ENCODE measurements around the gene PSAP.

PSAP gene

DNA sequence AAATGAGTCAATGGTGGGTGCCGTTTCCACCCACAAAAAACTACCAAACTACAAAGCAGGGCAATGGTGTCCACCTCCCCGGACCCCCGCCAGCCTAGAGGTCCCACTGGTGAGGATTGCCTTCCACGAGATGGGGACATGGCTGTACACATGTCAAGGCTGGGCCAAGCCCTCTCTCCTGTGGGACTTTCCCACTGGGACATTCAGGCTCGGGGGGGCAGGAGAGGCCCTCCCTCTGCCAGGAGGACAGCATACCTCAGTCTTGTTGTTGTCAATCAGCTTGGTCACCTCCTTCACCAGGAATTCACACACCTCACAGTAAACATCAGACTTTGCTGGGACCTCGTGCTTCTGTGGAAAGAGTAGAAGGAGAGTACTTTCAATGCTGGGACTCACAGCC, 31.1 kb downstream of the PSAP start:
- Histone ChIP-seq H3K27ac (ENCODE audit: low read depth, low read length) (no peak overlapping the region), H3K36me3 (ENCODE audit: insufficient read depth, low read length) (peaks cover 94% of the 10 kb centered on the region), H3K4me1 (ENCODE audit: insufficient read depth, low read length) (no peaks in the 10 kb centered on the region), H3K27me3 (ENCODE audit: insufficient read depth, low read length) (no peaks in the 10 kb centered on the region), H3K9me3 (ENCODE audit: insufficient read depth, low read depth, low read length) (no peaks in the 10 kb centered on the region), H3K4me3 (ENCODE audit: low read length) (no peak overlapping the region), H3K9ac (ENCODE audit: low read depth, low read length) (no peak overlapping the region)
- WGBS = 99% methylated on average over 6 of the region's 6 CpGs

DNA sequence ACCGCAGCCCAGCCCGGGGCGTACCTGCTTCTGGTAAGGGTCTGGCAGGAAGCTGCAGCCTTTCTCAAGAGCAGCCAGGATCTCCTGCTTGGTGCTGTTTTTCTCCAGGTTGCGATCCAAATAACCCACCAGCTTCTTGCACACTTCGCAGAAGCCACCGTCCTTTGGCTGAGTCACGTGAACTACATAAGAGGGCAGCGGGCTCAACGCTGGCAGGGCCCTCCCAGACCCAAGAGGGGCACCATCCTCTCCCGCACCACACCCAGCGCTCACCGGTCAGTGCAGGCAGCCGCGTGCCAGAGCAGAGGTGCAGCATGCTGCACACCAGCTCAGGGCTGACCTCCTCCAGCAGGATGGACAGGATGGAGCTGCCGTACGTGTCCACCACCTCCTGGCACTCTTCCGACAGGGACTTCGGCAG, 31.6 kb downstream of the PSAP start:
- Histone ChIP-seq H3K9me3 (ENCODE audit: insufficient read depth, low read depth, low read length) (no peaks in the 10 kb centered on the region), H3K9ac (ENCODE audit: low read depth, low read length) (no peak overlapping the region), H3K4me1 (ENCODE audit: insufficient read depth, low read length) (no peaks in the 10 kb centered on the region), H3K4me3 (ENCODE audit: low read length) (no peak overlapping the region), H3K27me3 (ENCODE audit: insufficient read depth, low read length) (no peaks in the 10 kb centered on the region), H3K27ac (ENCODE audit: low read depth, low read length) (no peak overlapping the region), H3K36me3 (ENCODE audit: insufficient read depth, low read length) (peaks cover 89% of the 10 kb centered on the region)
- WGBS = 91% methylated on average over 18 of the region's 18 CpGs

- no peaks in the 10 kb centered on the region for H3K27me3 ChIP-seq (ENCODE audit: insufficient read depth, low read length)
- WGBS = 94% methylated on average over 14 of the region's 14 CpGs
- no peak overlapping the region for H3K27ac ChIP-seq (ENCODE audit: low read depth, low read length)
- H3K4me1 ChIP-seq (ENCODE audit: insufficient read depth, low read length) = no peaks in the 10 kb centered on the region
- no peaks in the 10 kb centered on the region for H3K9me3 ChIP-seq (ENCODE audit: insufficient read depth, low read depth, low read length)
- no peak overlapping the region for H3K9ac ChIP-seq (ENCODE audit: low read depth, low read length)
- H3K4me3 ChIP-seq (ENCODE audit: low read length) = no peak overlapping the region
- peaks cover 82% of the 10 kb centered on the region for H3K36me3 ChIP-seq (ENCODE audit: insufficient read depth, low read length)
Measured at GRCh38 chr10:71818674-71819260, 32.3 kb downstream of the PSAP start.

GRCh38 chr10:71817831-71818655, 33.0 kb downstream of the PSAP start:
- no peak overlapping the region for H3K27ac ChIP-seq (ENCODE audit: low read depth, low read length)
- no peaks in the 10 kb centered on the region for H3K4me1 ChIP-seq (ENCODE audit: insufficient read depth, low read length)
- 98% methylated on average over 9 of the region's 9 CpGs for WGBS
- no peaks in the 10 kb centered on the region for H3K9me3 ChIP-seq (ENCODE audit: insufficient read depth, low read depth, low read length)
- H3K9ac ChIP-seq (ENCODE audit: low read depth, low read length) = no peak overlapping the region
- no peak overlapping the region for H3K4me3 ChIP-seq (ENCODE audit: low read length)
- H3K36me3 ChIP-seq (ENCODE audit: insufficient read depth, low read length) = peaks cover 75% of the 10 kb centered on the region
- H3K27me3 ChIP-seq (ENCODE audit: insufficient read depth, low read length) = no peaks in the 10 kb centered on the region

DNA sequence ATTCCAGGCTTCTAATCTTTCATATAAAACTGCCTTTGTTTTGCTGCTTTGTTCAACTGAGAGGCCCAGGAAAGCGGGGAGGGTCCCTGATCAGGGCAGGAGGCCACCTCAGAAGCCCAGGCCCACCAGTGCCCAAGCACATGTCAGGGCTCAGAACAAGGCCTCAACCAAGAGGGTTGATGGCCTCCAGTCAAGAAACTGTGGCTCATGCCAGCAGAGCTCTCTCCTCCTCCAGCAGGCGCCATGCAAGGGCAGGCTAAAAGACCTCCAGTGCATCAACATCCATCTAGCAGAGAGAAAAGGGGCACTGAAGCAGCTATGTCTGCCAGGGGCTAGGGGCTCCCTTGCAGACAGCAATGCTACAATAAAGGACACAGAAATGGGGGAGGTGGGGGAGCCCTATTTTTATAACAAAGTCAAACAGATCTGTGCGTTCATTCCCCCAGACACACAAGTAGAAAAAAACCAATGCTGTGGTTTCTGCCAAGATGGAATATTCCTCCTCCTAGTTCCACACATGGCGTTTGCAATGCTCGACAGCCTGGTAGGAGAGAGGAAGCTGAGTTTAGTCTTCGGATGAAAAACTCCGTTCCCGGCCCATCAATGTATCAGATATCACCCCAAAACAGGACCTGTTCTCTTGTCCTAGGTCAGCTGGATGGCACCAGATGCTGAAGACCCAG, 34.0 kb downstream of the PSAP start:
- no peak overlapping the region for H3K4me3 ChIP-seq (ENCODE audit: low read length)
- H3K4me1 ChIP-seq (ENCODE audit: insufficient read depth, low read length) = no peaks in the 10 kb centered on the region
- no peak overlapping the region for H3K27ac ChIP-seq (ENCODE audit: low read depth, low read length)
- no peak overlapping the region for H3K9ac ChIP-seq (ENCODE audit: low read depth, low read length)
- WGBS = 95% methylated on average over 8 of the region's 8 CpGs
- H3K27me3 ChIP-seq (ENCODE audit: insufficient read depth, low read length) = no peaks in the 10 kb centered on the region
- H3K9me3 ChIP-seq (ENCODE audit: insufficient read depth, low read depth, low read length) = no peaks in the 10 kb centered on the region
- H3K36me3 ChIP-seq (ENCODE audit: insufficient read depth, low read length) = peaks cover 65% of the 10 kb centered on the region

DNA sequence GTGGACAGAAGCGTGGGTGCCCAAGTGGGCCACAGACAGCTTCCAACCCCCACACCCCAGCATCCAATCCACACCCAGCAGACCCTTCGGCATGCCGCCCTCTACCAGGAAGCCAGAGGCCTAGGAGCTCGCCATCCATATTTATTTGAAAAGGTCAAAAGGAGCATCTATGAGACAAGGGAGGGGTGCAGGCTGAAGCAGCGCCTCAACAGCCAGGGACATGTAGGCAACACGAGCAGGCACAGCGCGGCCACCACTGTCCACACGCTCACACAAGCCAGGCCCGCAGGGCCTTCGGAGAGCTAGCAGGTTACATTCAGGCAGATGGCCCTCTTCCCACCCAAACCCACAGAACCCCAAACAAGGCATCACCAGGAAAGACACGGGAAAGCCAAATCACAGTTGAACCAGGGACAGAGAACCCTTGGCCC, 34.6 kb downstream of the PSAP start:
- Histone ChIP-seq H3K9ac (ENCODE audit: low read depth, low read length) (no peak overlapping the region), H3K27me3 (ENCODE audit: insufficient read depth, low read length) (no peaks in the 10 kb centered on the region), H3K9me3 (ENCODE audit: insufficient read depth, low read depth, low read length) (no peaks in the 10 kb centered on the region), H3K27ac (ENCODE audit: low read depth, low read length) (no peak overlapping the region), H3K4me3 (ENCODE audit: low read length) (no peak overlapping the region), H3K4me1 (ENCODE audit: insufficient read depth, low read length) (no peaks in the 10 kb centered on the region), H3K36me3 (ENCODE audit: insufficient read depth, low read length) (peaks cover 59% of the 10 kb centered on the region)
- 91% methylated on average over 12 of the region's 12 CpGs for WGBS

- H3K27ac ChIP-seq (ENCODE audit: low read depth, low read length) = no peak overlapping the region
- WGBS = 97% methylated on average over 15 of the region's 15 CpGs
- peaks cover 51% of the 10 kb centered on the region for H3K36me3 ChIP-seq (ENCODE audit: insufficient read depth, low read length)
- H3K4me3 ChIP-seq (ENCODE audit: low read length) = no peak overlapping the region
- H3K9ac ChIP-seq (ENCODE audit: low read depth, low read length) = no peak overlapping the region
- no peaks in the 10 kb centered on the region for H3K9me3 ChIP-seq (ENCODE audit: insufficient read depth, low read depth, low read length)
- H3K27me3 ChIP-seq (ENCODE audit: insufficient read depth, low read length) = no peaks in the 10 kb centered on the region
- H3K4me1 ChIP-seq (ENCODE audit: insufficient read depth, low read length) = no peaks in the 10 kb centered on the region
Measured at GRCh38 chr10:71815515-71816130, 35.4 kb downstream of the PSAP start.

DNA sequence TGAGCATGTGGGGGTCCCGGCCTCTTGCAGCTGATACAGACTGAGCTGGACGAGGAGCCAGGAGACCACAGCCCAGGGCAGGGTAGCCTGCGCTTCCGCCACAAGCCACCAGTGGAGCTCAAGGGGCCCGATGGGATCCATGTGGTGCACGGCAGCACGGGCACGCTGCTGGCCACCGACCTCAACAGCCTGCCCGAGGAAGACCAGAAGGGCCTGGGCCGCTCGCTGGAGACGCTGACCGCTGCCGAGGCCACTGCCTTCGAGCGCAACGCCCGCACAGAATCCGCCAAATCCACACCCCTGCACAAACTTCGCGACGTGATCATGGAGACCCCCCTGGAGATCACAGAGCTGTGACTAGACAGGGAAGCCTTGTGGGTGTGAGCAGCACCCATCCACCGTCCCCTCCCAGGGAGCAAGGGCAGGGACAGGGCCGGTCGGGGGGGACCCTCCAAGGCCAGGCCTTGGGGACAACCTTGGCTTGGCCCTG, 36.1 kb downstream of the PSAP start:
- no peak overlapping the region for H3K27ac ChIP-seq (ENCODE audit: low read depth, low read length)
- H3K4me3 ChIP-seq (ENCODE audit: low read length) = no peak overlapping the region
- H3K4me1 ChIP-seq (ENCODE audit: insufficient read depth, low read length) = no peaks in the 10 kb centered on the region
- no peaks in the 10 kb centered on the region for H3K27me3 ChIP-seq (ENCODE audit: insufficient read depth, low read length)
- 92% methylated on average over 26 of the region's 26 CpGs for WGBS
- no peak overlapping the region for H3K9ac ChIP-seq (ENCODE audit: low read depth, low read length)
- H3K36me3 ChIP-seq (ENCODE audit: insufficient read depth, low read length) = peaks cover 44% of the 10 kb centered on the region
- H3K9me3 ChIP-seq (ENCODE audit: insufficient read depth, low read depth, low read length) = no peaks in the 10 kb centered on the region

- no peaks in the 10 kb centered on the region for H3K4me1 ChIP-seq (ENCODE audit: insufficient read depth, low read length)
- WGBS = 75% methylated on average over 11 of the region's 11 CpGs
- H3K9ac ChIP-seq (ENCODE audit: low read depth, low read length) = no peak overlapping the region
- H3K27ac ChIP-seq (ENCODE audit: low read depth, low read length) = no peak overlapping the region
- H3K36me3 ChIP-seq (ENCODE audit: insufficient read depth, low read length) = peaks cover 25% of the 10 kb centered on the region
- H3K9me3 ChIP-seq (ENCODE audit: insufficient read depth, low read depth, low read length) = no peaks in the 10 kb centered on the region
- no peaks in the 10 kb centered on the region for H3K27me3 ChIP-seq (ENCODE audit: insufficient read depth, low read length)
- H3K4me3 ChIP-seq (ENCODE audit: low read length) = no peak overlapping the region
Measured at GRCh38 chr10:71812913-71813590, 38.0 kb downstream of the PSAP start.

GRCh38 chr10:71812016-71812912, 38.8 kb downstream of the PSAP start:
- H3K9me3 ChIP-seq (ENCODE audit: insufficient read depth, low read depth, low read length) = no peaks in the 10 kb centered on the region
- H3K9ac ChIP-seq (ENCODE audit: low read depth, low read length) = no peak overlapping the region
- H3K27me3 ChIP-seq (ENCODE audit: insufficient read depth, low read length) = no peaks in the 10 kb centered on the region
- no peak overlapping the region for H3K4me3 ChIP-seq (ENCODE audit: low read length)
- no peaks in the 10 kb centered on the region for H3K4me1 ChIP-seq (ENCODE audit: insufficient read depth, low read length)
- H3K36me3 ChIP-seq (ENCODE audit: insufficient read depth, low read length) = peaks cover 17% of the 10 kb centered on the region
- no peak overlapping the region for H3K27ac ChIP-seq (ENCODE audit: low read depth, low read length)
- WGBS = 68% methylated on average over 22 of the region's 22 CpGs

Measured in HUES64 (cell line).